H1 (cell line): Measurements from ENCODE around the gene NR1D2. TPM values are rescaled to one million over a fixed set of nuclear protein-coding genes. Genes with fewer than 3 reads are reported as not detected.

Source experiments
- CTCF ChIA-PET: fragments of 300-600 bp; sonication (Branson Sonifier 250); formaldehyde crosslinking; loops from one replicate; lab custom pipeline; 2021; ENCODE audit not compliant: partially characterized antibody; lab: Charles Lee
- POLR2A ChIA-PET: fragments of 300-600 bp; sonication (Branson Sonifier 250); formaldehyde crosslinking; loops from one replicate; lab custom pipeline; 2021; ENCODE audit warnings: inconsistent platforms; ENCODE audit not compliant: partially characterized antibody; lab: Charles Lee
- DNase-seq, 2 experiments: peaks; one replicate each; pipeline versions ENCODE4 v3.0.0 to v3.0.0-alpha.2; 2010 to 2022; ENCODE audit warnings: low spot score in 2 of 2, low read depth in 1 of 2, mixed read lengths in 1 of 2
- FAIRE-seq: peaks from 2 replicates; lab custom pipeline; 2011; peaks lifted over from hg19 to GRCh38; lab: Jason Lieb, UNC
- H2AFZ ChIP-seq: 2 replicates; pipeline ENCODE4 v1.8.1; 2012; ENCODE audit warnings: low read length, inconsistent platforms
- H2AK5ac ChIP-seq: 2 replicates; pipeline ENCODE4 v1.6.1; 2013; ENCODE audit warnings: low read depth, low read length
- H2BK120ac ChIP-seq: replicated peaks from 2 replicates; pipeline ENCODE3; 2013; ENCODE audit warnings: low read depth, low read length, inconsistent platforms
- H2BK12ac ChIP-seq: 2 replicates; pipeline ENCODE4 v1.6.1; 2013; ENCODE audit warnings: low read depth, low read length
- H2BK15ac ChIP-seq: 2 replicates; pipeline ENCODE4 v1.6.1; 2013; ENCODE audit warnings: low read length
- H2BK20ac ChIP-seq: 2 replicates; pipeline ENCODE4 v1.6.1; 2013; ENCODE audit warnings: low read length
- H2BK5ac ChIP-seq: 2 replicates; pipeline ENCODE4 v1.6.1; 2013; ENCODE audit warnings: low read depth, low read length
- H3K14ac ChIP-seq: 2 replicates; pipeline ENCODE4 v1.6.1; 2013; ENCODE audit warnings: inconsistent platforms; ENCODE audit not compliant: insufficient read length
- H3K18ac ChIP-seq: 2 replicates; pipeline ENCODE4 v1.6.1; 2013; ENCODE audit warnings: low read length; ENCODE audit errors: extremely low read depth
- H3K23ac ChIP-seq: 2 replicates; pipeline ENCODE4 v1.6.1; 2013; ENCODE audit warnings: inconsistent platforms; ENCODE audit not compliant: insufficient read length
- H3K23me2 ChIP-seq: 2 replicates; pipeline ENCODE4 v1.6.1; 2013; ENCODE audit warnings: low read depth, low read length
- H3K27ac ChIP-seq: 2 replicates; pipeline ENCODE4 v1.6.1; 2011; ENCODE audit warnings: low read depth, low read length, inconsistent platforms
- H3K27me3 ChIP-seq, 4 experiments: replicated peaks in 1 of 4; 1 replicate in 1 of 4; 2 replicates in 3 of 4; pipeline versions ENCODE4 v1.6.1 to v1.8.1; 2011 to 2013; ENCODE audit warnings: low read length in 3 of 4, mild to moderate bottlenecking in 3 of 4, inconsistent platforms in 2 of 4, mixed read lengths in 2 of 4, moderate library complexity in 1 of 4; ENCODE audit not compliant: control insufficient read depth in 3 of 4, insufficient read depth in 3 of 4; ENCODE audit errors: extremely low read depth in 1 of 4
- H3K36me3 ChIP-seq, 4 experiments: 2 replicates each; pipeline versions ENCODE4 v1.6.1 to v1.8.1; 2011 to 2013; ENCODE audit warnings: mild to moderate bottlenecking in 4 of 4, low read length in 3 of 4, moderate library complexity in 2 of 4, control low read depth in 1 of 4, inconsistent platforms in 1 of 4; ENCODE audit not compliant: insufficient read depth in 4 of 4, control insufficient read depth in 2 of 4
- H3K4ac ChIP-seq: replicated peaks from 2 replicates; pipeline ENCODE3; 2013; ENCODE audit warnings: low read length, low read depth, mixed read lengths, inconsistent platforms; ENCODE audit not compliant: insufficient read length
- H3K4me1 ChIP-seq, 4 experiments: replicated peaks in 1 of 4; 1 replicate in 1 of 4; 2 replicates in 3 of 4; pipeline versions ENCODE4 v1.6.1 to v1.8.1; 2011 to 2013; ENCODE audit warnings: low read length in 3 of 4, inconsistent platforms in 2 of 4, mixed read lengths in 1 of 4; ENCODE audit not compliant: insufficient read depth in 4 of 4, control insufficient read depth in 3 of 4
- H3K4me2 ChIP-seq, 2 experiments: 2 replicates each; pipeline versions ENCODE4 v1.6.1 to v1.8.1; 2011 to 2013; ENCODE audit warnings: low read depth in 2 of 2, low read length in 2 of 2, control low read depth in 1 of 2, inconsistent platforms in 1 of 2, mild to moderate bottlenecking in 1 of 2; ENCODE audit not compliant: insufficient read depth in 1 of 2
- H3K4me3 ChIP-seq, 4 experiments: fragments of 200-600, 300-600 bp in 1 of 4; sonication (generic), shearing (Covaris generic), sonication (Bioruptor Twin) in 1 of 4; 2 replicates each; pipeline versions ENCODE4 v1.5.1 to v1.8.1; 2011 to 2016; ENCODE audit warnings: low read length in 4 of 4, low read depth in 3 of 4, control low read depth in 2 of 4, inconsistent platforms in 2 of 4, mild to moderate bottlenecking in 2 of 4, mixed read lengths in 1 of 4, moderate library complexity in 1 of 4; ENCODE audit not compliant: insufficient read depth in 2 of 4; ENCODE audit errors: extremely low read depth in 1 of 4
- H3K56ac ChIP-seq: replicated peaks from 2 replicates; pipeline ENCODE3; 2013; ENCODE audit warnings: low read depth, mild to moderate bottlenecking, mixed read lengths, low read length, inconsistent platforms; ENCODE audit not compliant: insufficient read length
- H3K79me1 ChIP-seq: 2 replicates; pipeline ENCODE4 v1.6.1; 2013; ENCODE audit warnings: low read depth, low read length, control low read depth
- H3K79me2 ChIP-seq, 2 experiments: 2 replicates each; pipeline versions ENCODE4 v1.6.1 to v1.8.1; 2012 to 2013; ENCODE audit warnings: low read length in 2 of 2, mild to moderate bottlenecking in 2 of 2, inconsistent platforms in 1 of 2; ENCODE audit not compliant: insufficient read depth in 2 of 2, control insufficient read depth in 1 of 2
- H3K9ac ChIP-seq, 4 experiments: replicated peaks in 1 of 4; 1 replicate in 1 of 4; 2 replicates in 3 of 4; pipeline versions ENCODE4 v1.6.1 to v1.8.1; 2011 to 2013; ENCODE audit warnings: low read depth in 3 of 4, low read length in 3 of 4, control low read depth in 2 of 4, mild to moderate bottlenecking in 2 of 4, moderate library complexity in 2 of 4, inconsistent platforms in 1 of 4; ENCODE audit errors: extremely low read depth in 1 of 4
- H3K9me3 ChIP-seq, 2 experiments: 2 replicates each; pipeline versions ENCODE4 v1.6.1 to v1.8.1; 2012 to 2013; ENCODE audit warnings: mild to moderate bottlenecking in 2 of 2, moderate library complexity in 2 of 2, control low read depth in 1 of 2, inconsistent platforms in 1 of 2, low read depth in 1 of 2, low read length in 1 of 2, mixed read lengths in 1 of 2; ENCODE audit not compliant: insufficient read depth in 2 of 2
- H4K20me1 ChIP-seq, 2 experiments: replicated peaks in 1 of 2; 2 replicates each; pipeline versions ENCODE3 to v1.8.1; 2011 to 2013; ENCODE audit warnings: inconsistent platforms in 2 of 2, low read length in 2 of 2, mild to moderate bottlenecking in 1 of 2; ENCODE audit not compliant: insufficient read depth in 2 of 2, control insufficient read depth in 1 of 2
- H4K5ac ChIP-seq: 2 replicates; pipeline ENCODE4 v1.6.1; 2013; ENCODE audit warnings: low read length, low read depth, mixed read lengths, inconsistent platforms; ENCODE audit not compliant: insufficient read length
- H4K8ac ChIP-seq: 2 replicates; pipeline ENCODE4 v1.8.0; 2013; ENCODE audit warnings: mild to moderate bottlenecking, moderate library complexity, low read length, inconsistent platforms; ENCODE audit not compliant: insufficient read depth; ENCODE audit errors: extremely low read depth
- H4K91ac ChIP-seq: replicated peaks from 2 replicates; pipeline ENCODE3; 2013; ENCODE audit warnings: low read length, mixed read lengths, inconsistent platforms; ENCODE audit not compliant: insufficient read length
- ASH2L ChIP-seq: fragments of 200-600, 300-600 bp; sonication (generic); IDR thresholded peaks from one replicate; pipeline ENCODE4 v1.7.1; 2017; ENCODE audit warnings: low read length
- NANOG ChIP-seq: IDR thresholded peaks from 2 replicates; pipeline ENCODE4 v1.6.1; 2011; ENCODE audit warnings: low read length, low read depth, mild to moderate bottlenecking, inconsistent platforms; ENCODE audit not compliant: insufficient read depth, poor library complexity, severe bottlenecking
- RBBP5 ChIP-seq: IDR thresholded peaks from 2 replicates; pipeline ENCODE4 v1.7.1; 2012; ENCODE audit warnings: low read depth, mild to moderate bottlenecking, inconsistent platforms, low read length, moderate library complexity, borderline replicate concordance
- SP2 ChIP-seq: IDR thresholded peaks from 2 replicates; pipeline ENCODE4 v1.6.1; 2012; ENCODE audit warnings: mild to moderate bottlenecking, low read length, inconsistent platforms
- WGBS, 2 experiments: shearing (Covaris generic) in 1 of 2; methylation state at CpG; one replicate each; pipeline versions ENCODE4 v1.1.6 to v1.1.7; 2013 to 2015; ENCODE audit warnings: low lambda C conversion rate in 2 of 2, mixed read lengths in 2 of 2, inconsistent platforms in 1 of 2, low coverage in 1 of 2, missing lambda C conversion rate in 1 of 2; ENCODE audit not compliant: insufficient replicate concordance in 2 of 2, insufficient coverage in 1 of 2, insufficient read length in 1 of 2; ENCODE audit errors: extremely low coverage in 1 of 2, missing lambda C conversion rate in 1 of 2; 5-methylcytosine and 5-hydroxymethylcytosine counted together
- polyA plus RNA-seq, 7 experiments: library from polyadenylated mRNA; depleted of rRNA in 3 of 7; stranded (reverse) in 5 of 7; unstranded in 2 of 7; fragments of >200 nt in 5 of 7; fragments of 200-250 nt in 2 of 7; gene quantifications; 1 replicate in 5 of 7; 2 replicates in 1 of 7; 4 replicates in 1 of 7; pipeline versions ENCODE4 v1.2.1 to v1.2.3, GENCODE V29; 2011 to 2013; ENCODE audit warnings: missing spikeins in 2 of 7, mixed read lengths in 2 of 7
- total RNA-seq: library from RNA; stranded (reverse); fragmentation: NEBNext Ultra II Directional; extraction: Animal tissue kit (Norgen Biotek cat#: 25700); gene quantifications from 2 replicates; pipeline ENCODE4 v1.2.1, GENCODE V29; 2021

Gene NR1D2
- total and polyA plus RNA-seq, 2 of the 8 experiments (the other 6 are each of a cell fraction or from before 2014, with no cell fraction given), result 5.9 to 21.7 TPM

GRCh38 chr3:24012589-24013269 lies 67.6 kb downstream of the NR1D2 start:
- H3K79me1 ChIP-seq, result no peaks in the 10 kb centered on the region
- no peak overlapping the region for H2BK5ac ChIP-seq
- 79% methylated on average over 2 of the region's 2 CpGs; no CpG with 5 or more reads in 1 of the 2 experiments for WGBS, 2 experiments
- no peaks in the 10 kb centered on the region for H3K79me2 ChIP-seq
- H3K14ac ChIP-seq, result no peak overlapping the region
- FAIRE-seq, result no peak
- H2BK12ac ChIP-seq, result no peak overlapping the region
- H3K4ac ChIP-seq, result no peak overlapping the region
- ChIA-PET CTCF (interaction anchor here (0.6 to 1.3 kb wide), 4 partner anchors 13 to 137 kb away, joined by 3 to 4 read pairs (median 3); no protein-coding TSS in a partner anchor), POLR2A (no interaction called here)
- H3K23me2 ChIP-seq, result no peaks in the 10 kb centered on the region
- H3K4me2 ChIP-seq, result no peak overlapping the region
- no peak overlapping the region for H4K5ac ChIP-seq
- no peaks in the 10 kb centered on the region for H3K27me3 ChIP-seq
- no peak overlapping the region for H3K18ac ChIP-seq
- H3K23ac ChIP-seq, result no peak overlapping the region
- no peak overlapping the region for H2AFZ ChIP-seq
- no peak overlapping the region for H2BK20ac ChIP-seq
- H3K9ac ChIP-seq, result no peak overlapping the region
- no peak overlapping the region for H3K56ac ChIP-seq
- H3K36me3 ChIP-seq, result no peaks in the 10 kb centered on the region
- no peak overlapping the region for H4K8ac ChIP-seq
- H3K27ac ChIP-seq, result no peak overlapping the region
- H2BK15ac ChIP-seq, result no peak overlapping the region
- H3K4me1 ChIP-seq, result no peaks in the 10 kb centered on the region
- no peaks in the 10 kb centered on the region for H3K9me3 ChIP-seq
- H3K4me3 ChIP-seq, result no peak overlapping the region
- H2AK5ac ChIP-seq, result no peak overlapping the region
- no peak overlapping the region for H2BK120ac ChIP-seq
- DNase-seq, result no peak
- H4K91ac ChIP-seq, result no peak overlapping the region
- no peaks in the 10 kb centered on the region for H4K20me1 ChIP-seq
- TF ChIP-seq NANOG (no peak), ASH2L (no peak), SP2 (no peak), RBBP5 (no peak)
